Measurements from ENCODE around the gene TRAPPC10.
A peak's percentile ranks its signal among the peaks of the same experiment; 100 is the strongest.
"Not testable (repeated sequence)": the region's sequence is repeated elsewhere in the genome, so short reads cannot be mapped to it uniquely, and the experiment has no call there.

The TRAPPC10 gene

GRCh38 chr21:44150255-44150654, 138.1 kb downstream of the TRAPPC10 start:
- DNase-seq (ENCODE audit: low read depth) = not testable (repeated sequence)

GRCh38 chr21:44153214-44153888, 141.2 kb downstream of the TRAPPC10 start:
- not testable (repeated sequence) for DNase-seq (ENCODE audit: low read depth)

- peak; percentile 0 for DNase-seq (ENCODE audit: low read depth)
These were observed 141.8 kb downstream of the TRAPPC10 start for GRCh38 chr21:44153889-44154228.

GRCh38 chr21:44154816-44155230, 142.7 kb downstream of the TRAPPC10 start:
- DNase-seq (ENCODE audit: low read depth) = not testable (repeated sequence)

- DNase-seq (ENCODE audit: low read depth) = not testable (repeated sequence)
These were observed 143.3 kb downstream of the TRAPPC10 start for GRCh38 chr21:44155231-44155993.

GRCh38 chr21:44155994-44156380, 143.9 kb downstream of the TRAPPC10 start:
- not testable (repeated sequence) for DNase-seq (ENCODE audit: low read depth)
